HPDE6-E6E7 (cell line): ENCODE measurements around the gene MROH9.
"Not testable (repeated sequence)": the region's sequence is repeated elsewhere in the genome, so short reads cannot be mapped to it uniquely, and the experiment has no call there.

ENCODE experiments used
- DNase-seq: peaks from one replicate; pipeline ENCODE4 v3.0.0; 2011; ENCODE audit warnings: missing footprints; ENCODE audit errors: extremely low spot score

MROH9 gene, protein sequence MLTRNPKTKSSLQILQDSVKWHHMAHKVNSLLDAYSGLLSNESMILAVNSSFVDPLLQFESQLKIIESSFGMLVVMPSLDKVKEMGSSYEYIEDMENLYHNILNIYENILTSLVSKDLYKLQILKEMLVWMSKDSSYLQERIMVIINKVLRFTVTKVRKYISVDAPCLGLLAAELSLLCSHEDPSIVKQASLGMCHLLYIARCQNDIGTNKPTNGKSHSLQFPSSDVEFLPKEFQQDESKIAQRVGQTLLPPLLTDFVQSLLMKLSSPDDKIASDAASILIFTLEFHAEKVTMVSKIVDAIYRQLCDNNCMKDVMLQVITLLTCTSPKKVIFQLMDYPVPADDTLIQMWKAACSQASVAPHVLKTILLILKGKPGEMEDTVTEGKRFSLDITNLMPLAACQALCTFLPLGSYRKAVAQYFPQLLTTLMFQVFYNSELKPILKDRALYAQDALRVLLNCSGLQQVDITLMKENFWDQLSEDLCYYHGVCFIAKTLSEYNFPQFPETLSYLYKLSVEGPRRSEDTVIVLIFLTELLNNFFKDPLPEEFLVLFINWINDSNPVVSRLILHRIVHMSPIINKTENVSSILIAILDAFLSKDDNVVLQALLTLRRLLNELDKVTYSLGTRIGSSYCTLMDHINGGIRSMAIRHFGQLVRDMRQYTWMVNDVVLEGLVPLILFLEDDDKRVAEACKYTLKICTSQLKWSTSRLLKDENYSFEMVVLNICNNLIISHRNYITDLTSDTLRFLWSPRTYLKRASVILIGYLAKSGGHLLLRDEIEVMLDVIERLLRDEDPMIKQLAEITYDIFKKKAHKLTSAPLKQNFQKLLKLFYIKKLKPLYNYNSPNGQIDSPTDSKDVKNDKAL

DNA sequence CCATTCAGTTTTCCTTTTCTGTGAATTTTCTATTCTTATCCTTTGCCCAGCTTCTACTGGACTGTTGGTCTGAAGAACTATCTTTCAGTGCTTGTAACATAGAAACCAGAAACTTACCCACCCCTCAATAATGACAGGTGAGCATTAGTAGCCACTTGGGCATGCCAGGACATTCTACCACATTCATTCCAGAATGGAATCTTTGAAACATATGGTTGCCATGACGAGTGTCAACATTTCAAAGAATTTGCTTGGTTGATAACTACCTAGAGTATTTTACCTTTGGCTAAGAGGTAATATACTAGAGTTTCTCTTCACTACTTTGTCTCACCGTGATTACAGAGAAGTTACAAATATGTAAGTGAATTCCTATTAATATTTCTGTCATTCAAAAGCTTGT is at the start of gene MROH9:
Gene MROH9 (plus strand): TSS at position 304 of the 400 bp plus-strand sequence. CDS start 10,023 bp downstream, outside the sequence.
- DNase-seq = no peak

DNA sequence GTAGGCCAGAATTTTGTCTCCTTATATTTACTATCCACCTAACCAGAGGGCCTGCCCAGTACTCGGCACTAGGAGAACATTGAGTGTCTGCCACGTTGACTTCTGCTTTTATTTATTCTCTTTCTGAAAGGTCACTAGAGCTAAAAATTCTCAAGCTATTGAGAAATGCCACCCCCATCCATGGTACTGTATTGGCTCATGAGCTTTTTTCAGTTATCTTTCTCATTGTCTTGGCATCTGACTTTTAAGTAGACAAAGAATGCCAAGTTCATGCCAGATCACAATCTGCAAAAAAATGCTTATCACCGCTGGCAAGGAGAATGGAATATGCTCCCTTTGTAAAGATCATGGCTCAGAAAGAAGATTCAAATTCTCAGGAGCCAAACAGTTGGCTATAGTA is 49.8 kb upstream of the MROH9 start:
- no peak for DNase-seq

- DNase-seq = no peak
Observed at GRCh38 chr1:170886460-170886859, 48.9 kb upstream of the MROH9 start.

DNA sequence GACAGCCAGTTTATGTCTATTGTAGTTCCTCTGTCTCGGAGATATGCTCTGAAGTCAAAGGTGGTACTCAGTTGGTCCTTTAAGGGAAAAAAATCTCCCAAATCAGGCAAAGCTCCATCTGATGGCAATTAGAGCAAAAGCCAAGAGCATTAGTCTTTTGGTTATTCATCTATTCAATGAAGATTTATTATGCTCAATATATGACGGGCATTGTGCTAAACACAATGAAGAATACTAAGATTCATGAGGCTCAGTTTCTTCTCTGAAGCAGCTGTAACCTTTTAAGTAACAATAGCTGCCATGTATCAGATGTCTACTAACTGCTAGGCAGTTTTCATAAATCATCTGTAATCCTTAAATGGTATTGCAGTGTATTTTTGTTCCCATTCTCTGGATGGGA is 47.6 kb upstream of the MROH9 start:
- no peak for DNase-seq

- DNase-seq = no peak
Observed at GRCh38 chr1:170891872-170892271, 43.5 kb upstream of the MROH9 start.

DNA sequence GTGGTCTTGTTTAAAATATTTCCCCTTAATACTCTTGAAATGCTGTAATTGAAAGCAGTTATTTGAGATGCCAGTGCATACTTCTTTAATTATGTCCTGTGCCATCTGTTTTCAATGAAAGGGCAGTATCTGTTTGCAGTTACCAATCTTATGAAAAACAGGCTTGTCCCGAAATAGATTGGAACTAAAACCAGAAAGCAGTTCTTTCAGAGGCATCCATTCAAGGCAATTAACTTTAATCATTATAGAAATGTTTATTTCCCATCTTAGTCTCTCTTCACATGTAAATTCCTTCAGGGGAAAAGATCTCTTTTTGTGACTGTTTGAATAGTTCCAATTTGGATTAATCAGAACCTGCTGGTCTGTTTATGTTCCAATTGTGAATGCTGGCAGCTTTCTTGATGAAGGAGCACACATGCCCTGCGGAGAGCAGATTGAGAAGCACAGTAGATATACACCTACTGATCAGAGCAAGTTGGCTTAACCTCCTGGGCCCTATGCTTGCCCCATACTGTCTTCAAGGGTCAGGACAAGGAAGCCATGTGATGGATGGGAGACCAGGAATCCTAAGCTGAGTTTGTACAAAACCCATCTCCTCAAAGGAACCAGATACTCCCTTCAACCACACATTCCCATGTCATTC is 41.6 kb upstream of the MROH9 start:
- DNase-seq = no peak

- DNase-seq = no peak
Observed at GRCh38 chr1:170903961-170904360, 31.4 kb upstream of the MROH9 start.

GRCh38 chr1:170908942-170909341 is 26.4 kb upstream of the MROH9 start:
- DNase-seq = no peak

GRCh38 chr1:170910273-170910672 is 25.1 kb upstream of the MROH9 start:
- DNase-seq = no peak

DNA sequence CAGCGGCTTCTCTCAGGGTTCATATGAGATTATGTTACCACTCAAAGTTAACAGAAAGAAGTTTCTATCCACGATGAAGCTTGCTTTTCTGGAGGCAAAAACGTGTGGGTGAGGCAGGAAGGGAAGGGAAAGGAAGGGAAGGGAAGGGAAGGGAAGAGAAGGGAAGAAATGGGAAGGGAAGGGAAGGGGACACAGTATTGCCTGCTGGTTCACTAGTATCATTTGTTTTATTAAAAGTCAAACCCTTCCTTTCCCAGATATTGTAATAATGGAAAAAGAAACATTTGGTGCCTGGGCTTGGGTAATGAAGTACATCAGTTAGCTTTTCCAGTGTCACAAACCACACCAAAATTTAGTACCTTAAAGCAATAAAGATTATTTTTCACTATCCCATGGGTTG is 18.0 kb upstream of the MROH9 start:
- no peak for DNase-seq

DNA sequence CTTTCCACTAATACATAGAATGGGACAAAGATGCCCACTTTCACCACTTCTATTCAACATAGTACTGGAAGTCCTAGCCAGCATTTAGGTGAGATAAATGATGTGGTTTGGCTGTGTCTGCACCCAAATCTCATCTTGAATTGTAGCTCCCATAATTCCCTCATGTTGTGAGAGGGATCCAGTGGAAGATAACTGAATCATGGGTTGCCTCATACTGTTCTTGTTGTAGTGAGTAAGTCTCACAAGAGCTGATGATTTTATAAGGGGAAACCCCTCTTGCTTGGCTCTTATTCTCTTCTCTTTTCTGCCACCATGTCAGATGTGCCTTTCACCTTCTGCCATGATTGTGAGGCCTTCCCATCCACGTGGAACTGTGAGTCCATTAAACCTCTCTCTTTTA is 10.7 kb upstream of the MROH9 start:
- DNase-seq = not testable (repeated sequence)

GRCh38 chr1:170927955-170928840 is 7.1 kb upstream of the MROH9 start:
- no peak for DNase-seq

- DNase-seq = no peak
Observed at GRCh38 chr1:170929412-170929834, 5.9 kb upstream of the MROH9 start.

- DNase-seq = peak; percentile 42
Observed at GRCh38 chr1:170929835-170930554, 5.3 kb upstream of the MROH9 start.

- DNase-seq = no peak
Observed at GRCh38 chr1:170931650-170932049, 3.7 kb upstream of the MROH9 start.

DNA sequence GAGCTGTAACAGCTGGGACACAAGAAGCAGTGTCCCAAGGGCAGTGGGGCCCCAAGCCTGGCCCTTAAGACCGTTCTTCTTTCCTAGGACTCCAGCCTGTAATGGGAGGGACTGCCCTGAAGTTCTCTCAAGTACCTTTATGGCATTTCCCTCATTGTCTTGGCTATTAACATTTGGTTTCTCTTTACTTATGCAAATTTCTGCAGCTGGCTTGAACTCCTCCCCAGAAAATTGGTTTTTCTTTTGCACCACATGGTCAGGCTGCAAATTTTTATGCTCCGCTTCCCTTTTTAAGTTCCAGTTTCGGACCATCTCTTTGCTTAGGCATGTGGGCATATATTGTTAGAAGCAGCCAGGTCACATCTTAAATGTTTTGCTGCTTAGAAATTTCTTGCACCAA is 3.1 kb upstream of the MROH9 start:
- no peak for DNase-seq

DNA sequence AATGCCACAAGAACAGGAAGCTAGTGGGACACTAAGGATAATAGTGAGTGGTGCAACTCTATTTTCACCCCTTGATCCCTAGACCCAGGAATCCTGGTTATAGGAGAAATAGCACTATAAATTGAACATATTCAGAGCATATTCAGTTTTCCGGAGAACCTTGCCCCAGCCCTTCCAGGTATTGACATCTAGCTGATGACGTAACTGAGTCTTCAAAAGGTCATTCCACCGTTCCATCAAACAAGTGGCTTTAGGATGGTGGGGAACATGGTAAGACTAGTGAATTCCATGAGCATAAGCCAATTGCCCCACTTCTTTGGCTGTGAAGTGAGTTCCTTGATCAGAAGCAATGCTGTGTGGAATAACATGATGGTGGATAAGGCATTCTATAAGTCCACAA is 2.9 kb downstream of the MROH9 start:
- no peak for DNase-seq

GRCh38 chr1:170939476-170939875 is 4.1 kb downstream of the MROH9 start:
- no peak for DNase-seq

- DNase-seq = not testable (repeated sequence)
Observed at GRCh38 chr1:170951744-170952143, 16.4 kb downstream of the MROH9 start.

DNA sequence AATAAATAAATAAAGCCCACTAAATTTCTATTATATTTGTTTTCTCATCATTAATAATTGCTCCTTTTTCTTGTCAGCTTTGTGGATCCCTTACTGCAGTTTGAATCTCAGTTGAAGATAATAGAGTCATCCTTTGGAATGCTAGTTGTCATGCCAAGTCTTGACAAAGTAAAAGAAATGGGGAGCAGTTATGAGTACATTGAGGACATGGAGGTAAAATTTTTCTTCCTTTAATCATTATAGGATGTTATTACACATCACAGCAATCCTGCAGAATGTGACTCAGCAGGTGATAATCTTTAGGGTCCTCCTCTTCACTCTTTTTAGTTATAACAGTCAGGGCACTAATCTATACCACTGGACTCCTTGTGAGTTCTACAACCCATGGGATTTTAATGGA is 24.1 kb downstream of the MROH9 start:
- peak; percentile 9 for DNase-seq

DNA sequence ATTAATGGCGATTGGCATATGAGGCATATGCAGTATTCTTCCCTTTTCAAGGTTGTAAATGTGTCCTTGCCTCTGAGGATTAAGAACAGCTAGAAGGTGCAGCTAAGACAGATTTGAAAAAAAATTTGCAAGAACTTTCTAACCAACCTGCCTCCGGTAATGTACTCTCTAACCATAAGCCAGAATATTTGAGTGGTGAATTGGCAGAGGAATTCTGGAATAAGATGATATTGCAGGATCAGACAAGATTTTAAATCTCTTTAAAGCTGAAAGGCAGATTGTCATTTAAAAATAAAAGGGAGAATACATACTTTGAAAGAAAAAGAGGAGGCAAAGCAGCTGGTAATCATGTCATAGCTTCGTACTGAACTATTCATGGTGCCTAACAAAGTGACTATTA is 29.2 kb downstream of the MROH9 start:
- no peak for DNase-seq
